ENCODE results near the gene PANX1.

- no peak for TF ChIP-seq EP300 (IDR thresholded peaks at IDR 0.05; ENCODE audit: borderline replicate concordance in 1 of 2, control insufficient read depth in 1 of 2, low read depth in 2 of 2, low read length in 2 of 2)
- TF ChIP-seq NRF1 (conservative IDR thresholded peaks at IDR 0.05; ENCODE audit: low read depth, low read length): no peak
- TF ChIP-seq, protein P1, sequence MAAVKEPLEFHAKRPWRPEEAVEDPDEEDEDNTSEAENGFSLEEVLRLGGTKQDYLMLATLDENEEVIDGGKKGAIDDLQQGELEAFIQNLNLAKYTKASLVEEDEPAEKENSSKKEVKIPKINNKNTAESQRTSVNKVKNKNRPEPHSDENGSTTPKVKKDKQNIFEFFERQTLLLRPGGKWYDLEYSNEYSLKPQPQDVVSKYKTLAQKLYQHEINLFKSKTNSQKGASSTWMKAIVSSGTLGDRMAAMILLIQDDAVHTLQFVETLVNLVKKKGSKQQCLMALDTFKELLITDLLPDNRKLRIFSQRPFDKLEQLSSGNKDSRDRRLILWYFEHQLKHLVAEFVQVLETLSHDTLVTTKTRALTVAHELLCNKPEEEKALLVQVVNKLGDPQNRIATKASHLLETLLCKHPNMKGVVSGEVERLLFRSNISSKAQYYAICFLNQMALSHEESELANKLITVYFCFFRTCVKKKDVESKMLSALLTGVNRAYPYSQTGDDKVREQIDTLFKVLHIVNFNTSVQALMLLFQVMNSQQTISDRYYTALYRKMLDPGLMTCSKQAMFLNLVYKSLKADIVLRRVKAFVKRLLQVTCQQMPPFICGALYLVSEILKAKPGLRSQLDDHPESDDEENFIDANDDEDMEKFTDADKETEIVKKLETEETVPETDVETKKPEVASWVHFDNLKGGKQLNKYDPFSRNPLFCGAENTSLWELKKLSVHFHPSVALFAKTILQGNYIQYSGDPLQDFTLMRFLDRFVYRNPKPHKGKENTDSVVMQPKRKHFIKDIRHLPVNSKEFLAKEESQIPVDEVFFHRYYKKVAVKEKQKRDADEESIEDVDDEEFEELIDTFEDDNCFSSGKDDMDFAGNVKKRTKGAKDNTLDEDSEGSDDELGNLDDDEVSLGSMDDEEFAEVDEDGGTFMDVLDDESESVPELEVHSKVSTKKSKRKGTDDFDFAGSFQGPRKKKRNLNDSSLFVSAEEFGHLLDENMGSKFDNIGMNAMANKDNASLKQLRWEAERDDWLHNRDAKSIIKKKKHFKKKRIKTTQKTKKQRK (IDR thresholded peaks at IDR 0.05; ENCODE audit: low read depth, low read length): no peak
- TF ChIP-seq, protein P2, sequence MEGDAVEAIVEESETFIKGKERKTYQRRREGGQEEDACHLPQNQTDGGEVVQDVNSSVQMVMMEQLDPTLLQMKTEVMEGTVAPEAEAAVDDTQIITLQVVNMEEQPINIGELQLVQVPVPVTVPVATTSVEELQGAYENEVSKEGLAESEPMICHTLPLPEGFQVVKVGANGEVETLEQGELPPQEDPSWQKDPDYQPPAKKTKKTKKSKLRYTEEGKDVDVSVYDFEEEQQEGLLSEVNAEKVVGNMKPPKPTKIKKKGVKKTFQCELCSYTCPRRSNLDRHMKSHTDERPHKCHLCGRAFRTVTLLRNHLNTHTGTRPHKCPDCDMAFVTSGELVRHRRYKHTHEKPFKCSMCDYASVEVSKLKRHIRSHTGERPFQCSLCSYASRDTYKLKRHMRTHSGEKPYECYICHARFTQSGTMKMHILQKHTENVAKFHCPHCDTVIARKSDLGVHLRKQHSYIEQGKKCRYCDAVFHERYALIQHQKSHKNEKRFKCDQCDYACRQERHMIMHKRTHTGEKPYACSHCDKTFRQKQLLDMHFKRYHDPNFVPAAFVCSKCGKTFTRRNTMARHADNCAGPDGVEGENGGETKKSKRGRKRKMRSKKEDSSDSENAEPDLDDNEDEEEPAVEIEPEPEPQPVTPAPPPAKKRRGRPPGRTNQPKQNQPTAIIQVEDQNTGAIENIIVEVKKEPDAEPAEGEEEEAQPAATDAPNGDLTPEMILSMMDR (IDR thresholded peaks at IDR 0.05 in 2 of 3, conservative IDR thresholded peaks at IDR 0.05 in 1 of 3; ENCODE audit: control insufficient read depth in 2 of 3, extremely low read depth in 1 of 3, insufficient read depth in 1 of 3, low read depth in 3 of 3, low read length in 3 of 3): no peak
Measured at GRCh38 chr11:94120946-94121345, 7.7 kb upstream of the PANX1 start.
